HepG2 (cell line): ENCODE results near the gene ISY1. TPM values are rescaled to one million over a fixed set of nuclear protein-coding genes. Genes with fewer than 3 reads are reported as not detected.

ENCODE experiments used
- ATAC-seq: fragments of 200-7000 bp; cut with Tn5 transposase; 3 replicates; pipeline ENCODE4 v1.9.1; 2020; ENCODE audit warnings: mild to moderate bottlenecking, moderate library complexity
- BruUV-seq: library from RNA; stranded (reverse); fragments of 400-500 nt; replicated peaks from 2 replicates; lab custom pipeline; 2021; lab: Mats Ljungman, UMichigan
- CTCF ChIA-PET: fragments of 300-600 bp; formaldehyde crosslinking; extraction: SDS; loops from one replicate; lab custom pipeline; 2021; ENCODE audit warnings: low total read pairs, inconsistent platforms, low intra/inter-chr PET ratio; lab: Yijun Ruan, JAX
- POLR2A ChIA-PET: fragments of 350-600 bp; sonication (Branson Sonifier 250); formaldehyde crosslinking; loops from one replicate; lab custom pipeline; 2020; ENCODE audit warnings: antibody characterized with exemption, inconsistent platforms; lab: Yijun Ruan, JAX
- DNase-seq: peaks from one replicate; pipeline ENCODE4 v3.0.0-alpha.2; 2015; ENCODE audit warnings: low spot score
- FAIRE-seq: peaks from 3 replicates; lab custom pipeline; 2011; peaks lifted over from hg19 to GRCh38; lab: Jason Lieb, UNC
- H2AFZ ChIP-seq: one replicate; pipeline ENCODE4 v1.6.1; 2011; ENCODE audit warnings: low read length, inconsistent platforms
- H3K27ac ChIP-seq: fragments of 300-600 bp; 3 replicates; pipeline ENCODE4 v1.8.0; 2011; ENCODE audit warnings: mixed run types, mild to moderate bottlenecking, mixed read lengths, low read length, inconsistent platforms; ENCODE audit not compliant: insufficient read depth; ENCODE audit errors: extremely low read length
- H3K27me3 ChIP-seq, 2 experiments: fragments of 200-600 bp in 1 of 2; 2 replicates in 1 of 2; 3 replicates in 1 of 2; pipeline versions ENCODE4 v1.6.0 to v1.8.0; 2011; ENCODE audit warnings: low read length in 2 of 2, mild to moderate bottlenecking in 2 of 2, moderate library complexity in 2 of 2, inconsistent platforms in 1 of 2; ENCODE audit not compliant: insufficient read depth in 2 of 2, control insufficient read depth in 1 of 2
- H3K36me3 ChIP-seq, 2 experiments: fragments of 200-600 bp in 1 of 2; replicated peaks in 1 of 2; 2 replicates in 1 of 2; 3 replicates in 1 of 2; pipeline versions ENCODE4 v1.5.1 to v1.8.0; 2011; ENCODE audit warnings: low read length in 2 of 2, inconsistent platforms in 1 of 2; ENCODE audit not compliant: insufficient read depth in 2 of 2, control insufficient read depth in 1 of 2
- H3K4me1 ChIP-seq: 2 replicates; pipeline ENCODE4 v1.5.1; 2012; ENCODE audit warnings: low read length, inconsistent platforms; ENCODE audit not compliant: insufficient read depth
- H3K4me2 ChIP-seq: 2 replicates; pipeline ENCODE4 v1.6.0; 2011; ENCODE audit warnings: low read depth, low read length, inconsistent platforms
- H3K4me3 ChIP-seq, 3 experiments: fragments of 200-600 bp in 1 of 3; sonication (generic), shearing (Covaris generic) in 1 of 3; replicated peaks in 1 of 3; 2 replicates each; pipeline ENCODE4 v1.5.1; 2011 to 2016; ENCODE audit warnings: low read length in 3 of 3, inconsistent platforms in 2 of 3, low read depth in 2 of 3, mild to moderate bottlenecking in 2 of 3, control low read depth in 1 of 3, mixed read lengths in 1 of 3; ENCODE audit not compliant: insufficient read depth in 1 of 3
- H3K79me2 ChIP-seq: one replicate; pipeline ENCODE4 v1.6.1; 2011; ENCODE audit warnings: low read length, inconsistent platforms; ENCODE audit not compliant: insufficient read depth
- H3K9ac ChIP-seq: 2 replicates; pipeline ENCODE4 v1.6.0; 2011; ENCODE audit warnings: mild to moderate bottlenecking, low read depth, low read length, inconsistent platforms; ENCODE audit not compliant: insufficient read depth
- H3K9me3 ChIP-seq: 2 replicates; pipeline ENCODE4 v1.5.1; 2012; ENCODE audit warnings: mild to moderate bottlenecking, low read length
- H4K20me1 ChIP-seq: 2 replicates; pipeline ENCODE4 v1.6.0; 2011; ENCODE audit warnings: inconsistent platforms, mild to moderate bottlenecking, low read length, moderate library complexity; ENCODE audit not compliant: insufficient read depth
- ARNTL ChIP-seq: sonication (generic); formaldehyde crosslinking; IDR thresholded peaks from 2 replicates; pipeline ENCODE4 v1.4.0; 2020; ENCODE audit warnings: mild to moderate bottlenecking, missing genetic modification reagents
- BRCA1 ChIP-seq: sonication (generic); formaldehyde crosslinking; IDR thresholded peaks from 2 replicates; pipeline ENCODE4 v1.4.0; 2020; ENCODE audit warnings: missing genetic modification reagents
- CHD2 ChIP-seq: IDR thresholded peaks from 2 replicates; pipeline ENCODE4 v1.6.1; 2011; ENCODE audit warnings: low read depth, low read length, improper control_type of control experiment
- FOXP1 ChIP-seq, 2 experiments: fragments of 450-650 bp in 1 of 2; IDR thresholded peaks; 2 replicates each; pipeline ENCODE4 v1.6.1; 2017 to 2018; ENCODE audit warnings: antibody characterized with exemption in 1 of 2
- NKX3-1 ChIP-seq: sonication (generic); formaldehyde crosslinking; IDR thresholded peaks from 2 replicates; pipeline ENCODE4 v1.5.0; 2020; ENCODE audit warnings: missing genetic modification reagents
- SETDB1 ChIP-seq: sonication (generic); formaldehyde crosslinking; IDR thresholded peaks from 2 replicates; pipeline ENCODE4 v1.5.1; 2020; ENCODE audit warnings: missing genetic modification reagents, mild to moderate bottlenecking, borderline replicate concordance
- SIX1 ChIP-seq: sonication (generic); formaldehyde crosslinking; IDR thresholded peaks from 2 replicates; pipeline ENCODE4 v1.4.0; 2020; ENCODE audit warnings: missing genetic modification reagents, borderline replicate concordance
- XRCC5 ChIP-seq: fragments of 200-400 bp; formaldehyde crosslinking; optimal IDR thresholded peaks from 2 replicates; pipeline ENCODE3; 2017; ENCODE audit warnings: mild to moderate bottlenecking, low read length
- ZMAT3 ChIP-seq: sonication (generic); formaldehyde crosslinking; conservative IDR thresholded peaks from 2 replicates; pipeline ENCODE4 v1.7.0; 2021; ENCODE audit warnings: missing genetic modification reagents
- ZNF225 ChIP-seq: sonication (generic); formaldehyde crosslinking; IDR thresholded peaks from 2 replicates; pipeline ENCODE4 v1.4.0; 2020; ENCODE audit warnings: mild to moderate bottlenecking, missing genetic modification reagents
- ZNF772 ChIP-seq: sonication (generic); formaldehyde crosslinking; IDR thresholded peaks from 2 replicates; pipeline ENCODE4 v1.5.0; 2020; ENCODE audit warnings: mild to moderate bottlenecking, missing genetic modification reagents
- WGBS: methylation state at CpG from one replicate; pipeline ENCODE4 v1.1.6; 2017; ENCODE audit warnings: low lambda C conversion rate; 5-methylcytosine and 5-hydroxymethylcytosine counted together
- in situ Hi-C: cut with HindIII; loops from 2 replicates; pipeline ENCODE4 v1.10.0; 2017; ENCODE audit warnings: low pct_unique_long_range_greater_than_20kb; ENCODE audit not compliant: extremely low pct_ligation_motif_present
- intact Hi-C: fragments of 100-400 bp; cut with micrococcal nuclease; formaldehyde crosslinking; loops from one replicate; pipeline ENCODE4 v1.10.0; 2022; ENCODE audit not compliant: unreplicated experiment
- polyA plus RNA-seq, 8 experiments: library from polyadenylated mRNA; depleted of rRNA in 3 of 8; stranded (reverse) in 7 of 8; unstranded in 1 of 8; fragments of >200 nt; fragmentation: Illumina TruSeq in 4 of 8; extraction: Trizol in 4 of 8; gene quantifications; 2 replicates each; pipeline versions ENCODE4 v1.2.1 to v1.2.3, GENCODE V29; 2011 to 2016; ENCODE audit warnings: low read depth in 4 of 8, missing spikeins in 1 of 8, mixed read lengths in 1 of 8; ENCODE audit not compliant: insufficient read depth in 1 of 8
- total RNA-seq, 5 experiments: library from RNA; depleted of rRNA; stranded (reverse); fragments of >200 nt; fragmentation: Illumina TruSeq; extraction: Trizol; gene quantifications; 2 replicates each; pipeline ENCODE4 v1.2.3, GENCODE V29; 2016; ENCODE audit warnings: low read depth in 1 of 5
- TF ChIP-seq, protein P1 (sequence below), 2 experiments: sonication (generic) in 1 of 2; formaldehyde crosslinking in 1 of 2; IDR thresholded peaks; 2 replicates each; pipeline versions ENCODE4 v1.4.0 to v1.6.1; 2016 to 2020; ENCODE audit warnings: borderline replicate concordance in 1 of 2, low read depth in 1 of 2, mild to moderate bottlenecking in 1 of 2, missing genetic modification reagents in 1 of 2
- TF ChIP-seq, protein P2 (sequence below): sonication (generic); formaldehyde crosslinking; IDR thresholded peaks from 2 replicates; pipeline ENCODE4 v1.5.0; 2020; ENCODE audit warnings: mild to moderate bottlenecking, missing genetic modification reagents

ISY1 gene
- total and polyA plus RNA-seq, 2 of the 13 experiments (the other 11 are each of a cell fraction or from before 2014, with no cell fraction given): 21.0 to 39.1 TPM

DNA sequence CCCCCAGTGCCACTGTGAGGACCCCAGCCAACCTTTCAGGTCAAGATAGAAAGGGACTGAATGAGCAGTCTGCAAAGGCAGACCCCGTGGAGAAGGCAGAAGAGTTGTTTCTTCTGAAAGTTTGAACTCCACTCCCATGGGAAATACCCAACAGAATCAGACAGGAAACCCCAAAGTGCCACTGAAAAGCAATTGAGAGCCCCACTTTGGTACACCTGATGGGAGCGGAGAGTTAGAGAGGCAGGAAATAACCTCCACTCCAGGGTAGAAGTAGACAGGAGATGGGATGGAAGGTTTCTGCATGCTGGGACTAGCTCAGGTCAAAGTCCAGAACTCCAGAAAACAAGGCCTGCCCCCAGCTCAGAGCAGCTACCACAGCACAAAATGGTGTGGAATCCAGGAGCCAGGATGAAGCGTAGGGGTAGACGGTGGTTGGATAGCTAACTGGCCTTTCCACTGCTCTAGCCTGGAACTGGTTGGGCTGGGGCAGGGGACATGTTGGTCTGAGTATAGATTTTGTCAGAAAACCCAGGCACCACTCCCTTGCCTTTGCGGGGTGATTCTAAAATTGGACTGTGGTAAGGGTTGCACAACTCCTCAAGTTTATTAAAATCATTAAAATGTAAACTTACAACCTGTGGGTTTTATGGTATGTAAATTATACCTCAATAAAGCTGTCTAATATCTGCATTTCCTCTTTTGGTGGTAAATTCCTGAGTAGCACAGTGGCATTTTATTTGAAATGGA lies 37.4 kb downstream of the ISY1 start (continued):
- TF ChIP-seq BRCA1 (CRISPR knock-in tag): no peak; the same call in 1 of the 2 replicates
- TF ChIP-seq CHD2: no peak
- TF ChIP-seq, protein P1, sequence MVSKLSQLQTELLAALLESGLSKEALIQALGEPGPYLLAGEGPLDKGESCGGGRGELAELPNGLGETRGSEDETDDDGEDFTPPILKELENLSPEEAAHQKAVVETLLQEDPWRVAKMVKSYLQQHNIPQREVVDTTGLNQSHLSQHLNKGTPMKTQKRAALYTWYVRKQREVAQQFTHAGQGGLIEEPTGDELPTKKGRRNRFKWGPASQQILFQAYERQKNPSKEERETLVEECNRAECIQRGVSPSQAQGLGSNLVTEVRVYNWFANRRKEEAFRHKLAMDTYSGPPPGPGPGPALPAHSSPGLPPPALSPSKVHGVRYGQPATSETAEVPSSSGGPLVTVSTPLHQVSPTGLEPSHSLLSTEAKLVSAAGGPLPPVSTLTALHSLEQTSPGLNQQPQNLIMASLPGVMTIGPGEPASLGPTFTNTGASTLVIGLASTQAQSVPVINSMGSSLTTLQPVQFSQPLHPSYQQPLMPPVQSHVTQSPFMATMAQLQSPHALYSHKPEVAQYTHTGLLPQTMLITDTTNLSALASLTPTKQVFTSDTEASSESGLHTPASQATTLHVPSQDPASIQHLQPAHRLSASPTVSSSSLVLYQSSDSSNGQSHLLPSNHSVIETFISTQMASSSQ (IDR thresholded peaks at IDR 0.05; ENCODE audit: low read depth): no peak
- TF ChIP-seq, protein P1 (CRISPR knock-in tag; IDR thresholded peaks at IDR 0.05; ENCODE audit: borderline replicate concordance): no peak
- TF ChIP-seq FOXP1 (IDR thresholded peaks at IDR 0.05): no peak
- no peak for TF ChIP-seq FOXP1 (CRISPR knock-in tag; IDR thresholded peaks at IDR 0.05)

- Histone ChIP-seq H2AFZ (no peak overlapping the region), H3K36me3 (peaks cover 0 to 5% of the 10 kb centered on the region in 2 experiments; a peak in 2 of 5 replicates), H3K27ac (peak overlapping the region; percentile 76), H3K4me3 (peak overlapping the region; percentile 70 to 84 (median 80)), H3K9me3 (no peaks in the 10 kb centered on the region), H3K27me3 (no peaks in the 10 kb centered on the region; a peak in 1 of 5 replicates), H3K4me1 (peaks cover 36% of the 10 kb centered on the region), H3K9ac (peak overlapping the region; percentile 71), H4K20me1 (peaks cover 5% of the 10 kb centered on the region; the same call in 1 of the 2 replicates), H3K79me2 (peaks cover 29% of the 10 kb centered on the region), H3K4me2 (peak overlapping the region; percentile 83)
- DNase-seq (no peak), ATAC-seq (peak; percentile 20), FAIRE-seq (no peak)
- intact Hi-C loops: loop anchor here (5.0 kb wide), 1 partner anchor 125 kb away; the partner anchor contains the start of gene COPG1
- in situ Hi-C loops: no loop called here
- CTCF ChIA-PET: no interaction called here
- POLR2A ChIA-PET: interaction anchor here (0.9 to 4.8 kb wide), 9 partner anchors 9 to 194 kb away, joined by 4 to 32 read pairs (median 20); partner anchors contain the start of genes CNBP and COPG1
- BruUV-seq: no TSS peak
- 3% methylated on average over 12 of the region's 18 CpGs for WGBS
- TF ChIP-seq SETDB1 (CRISPR knock-in tag): no peak
- TF ChIP-seq NKX3-1: no peak
- TF ChIP-seq ZMAT3 (CRISPR knock-in tag): 0 out of 2 replicates have a peak, but pooled peaks have one; percentile 70
- TF ChIP-seq SIX1 (CRISPR knock-in tag): no peak
- 0 out of 2 replicates have a peak, but pooled peaks have one; percentile 57 for TF ChIP-seq ZNF772 (CRISPR knock-in tag)
- 0 out of 2 replicates have a peak, but pooled peaks have one; percentile 29 for TF ChIP-seq ARNTL
- TF ChIP-seq, protein P2, sequence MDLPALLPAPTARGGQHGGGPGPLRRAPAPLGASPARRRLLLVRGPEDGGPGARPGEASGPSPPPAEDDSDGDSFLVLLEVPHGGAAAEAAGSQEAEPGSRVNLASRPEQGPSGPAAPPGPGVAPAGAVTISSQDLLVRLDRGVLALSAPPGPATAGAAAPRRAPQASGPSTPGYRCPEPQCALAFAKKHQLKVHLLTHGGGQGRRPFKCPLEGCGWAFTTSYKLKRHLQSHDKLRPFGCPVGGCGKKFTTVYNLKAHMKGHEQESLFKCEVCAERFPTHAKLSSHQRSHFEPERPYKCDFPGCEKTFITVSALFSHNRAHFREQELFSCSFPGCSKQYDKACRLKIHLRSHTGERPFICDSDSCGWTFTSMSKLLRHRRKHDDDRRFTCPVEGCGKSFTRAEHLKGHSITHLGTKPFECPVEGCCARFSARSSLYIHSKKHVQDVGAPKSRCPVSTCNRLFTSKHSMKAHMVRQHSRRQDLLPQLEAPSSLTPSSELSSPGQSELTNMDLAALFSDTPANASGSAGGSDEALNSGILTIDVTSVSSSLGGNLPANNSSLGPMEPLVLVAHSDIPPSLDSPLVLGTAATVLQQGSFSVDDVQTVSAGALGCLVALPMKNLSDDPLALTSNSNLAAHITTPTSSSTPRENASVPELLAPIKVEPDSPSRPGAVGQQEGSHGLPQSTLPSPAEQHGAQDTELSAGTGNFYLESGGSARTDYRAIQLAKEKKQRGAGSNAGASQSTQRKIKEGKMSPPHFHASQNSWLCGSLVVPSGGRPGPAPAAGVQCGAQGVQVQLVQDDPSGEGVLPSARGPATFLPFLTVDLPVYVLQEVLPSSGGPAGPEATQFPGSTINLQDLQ (CRISPR knock-in tag): 0 out of 2 replicates have a peak, but pooled peaks have one; percentile 45
- TF ChIP-seq XRCC5: peak; percentile 18
- TF ChIP-seq ZNF225 (CRISPR knock-in tag): peak; percentile 62; the same call in 1 of the 2 replicates
Observed at GRCh38 chr3:129122412-129123011, 38.4 kb downstream of the ISY1 start.
